Tibial nerve (tissue), 4 donors: ENCODE data around the gene CD81.

Experiments
- EP300 ChIP-seq, 2 donors: sonication (generic); formaldehyde crosslinking; IDR thresholded peaks; one replicate each; pipeline ENCODE4 v1.6.1; 2017; ENCODE audit warnings: antibody characterized with exemption in 2 of 2, mild to moderate bottlenecking in 1 of 2
- TF ChIP-seq, protein P1 (sequence below), 5 experiments: fragments of 200-600 bp in 3 of 5; fragments of 450-650 bp in 2 of 5; sonication (generic) in 3 of 5; IDR thresholded peaks; one replicate each; pipeline ENCODE4 v1.5.1; 2016 to 2019; ENCODE audit warnings: antibody characterized with exemption in 5 of 5, mild to moderate bottlenecking in 3 of 5, moderate library complexity in 2 of 5

DNA sequence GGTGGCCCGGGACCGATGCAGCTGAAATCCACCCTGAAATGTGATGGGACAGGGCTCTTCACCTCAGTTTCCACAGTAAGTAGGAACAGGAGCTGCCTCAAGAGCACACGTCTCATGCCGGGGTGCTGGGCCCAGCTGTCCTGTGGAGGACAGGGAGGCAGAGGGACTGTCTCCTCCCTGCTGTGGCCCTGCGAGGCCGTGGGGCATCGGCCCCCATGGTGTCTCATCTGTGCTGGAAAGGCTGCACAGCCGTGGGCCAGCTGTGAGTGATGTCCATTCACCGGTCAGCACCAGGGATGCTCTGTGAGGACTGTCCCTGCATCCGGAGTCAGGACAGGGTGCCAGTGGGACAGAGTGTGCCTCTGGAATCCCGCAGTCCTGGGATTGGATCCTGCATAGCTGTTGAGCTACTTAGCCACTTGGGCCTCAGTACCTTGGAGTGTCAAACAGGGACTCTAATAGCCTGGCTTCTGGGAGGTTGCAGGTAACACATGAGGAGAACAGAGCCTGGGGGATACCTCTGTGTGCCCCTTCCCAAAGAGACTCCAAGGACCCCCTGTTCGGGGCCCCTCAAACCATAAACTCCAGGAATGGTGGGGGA, 50.7 kb downstream of the CD81 start:
- TF ChIP-seq, protein P1, sequence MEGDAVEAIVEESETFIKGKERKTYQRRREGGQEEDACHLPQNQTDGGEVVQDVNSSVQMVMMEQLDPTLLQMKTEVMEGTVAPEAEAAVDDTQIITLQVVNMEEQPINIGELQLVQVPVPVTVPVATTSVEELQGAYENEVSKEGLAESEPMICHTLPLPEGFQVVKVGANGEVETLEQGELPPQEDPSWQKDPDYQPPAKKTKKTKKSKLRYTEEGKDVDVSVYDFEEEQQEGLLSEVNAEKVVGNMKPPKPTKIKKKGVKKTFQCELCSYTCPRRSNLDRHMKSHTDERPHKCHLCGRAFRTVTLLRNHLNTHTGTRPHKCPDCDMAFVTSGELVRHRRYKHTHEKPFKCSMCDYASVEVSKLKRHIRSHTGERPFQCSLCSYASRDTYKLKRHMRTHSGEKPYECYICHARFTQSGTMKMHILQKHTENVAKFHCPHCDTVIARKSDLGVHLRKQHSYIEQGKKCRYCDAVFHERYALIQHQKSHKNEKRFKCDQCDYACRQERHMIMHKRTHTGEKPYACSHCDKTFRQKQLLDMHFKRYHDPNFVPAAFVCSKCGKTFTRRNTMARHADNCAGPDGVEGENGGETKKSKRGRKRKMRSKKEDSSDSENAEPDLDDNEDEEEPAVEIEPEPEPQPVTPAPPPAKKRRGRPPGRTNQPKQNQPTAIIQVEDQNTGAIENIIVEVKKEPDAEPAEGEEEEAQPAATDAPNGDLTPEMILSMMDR (IDR thresholded peaks at IDR 0.05), result no peak
- TF ChIP-seq EP300 (IDR thresholded peaks at IDR 0.05), result no peak
